Hepatocyte (in vitro differentiated cells): ENCODE measurements around the gene RAD9A. TPM values are rescaled to one million over a fixed set of nuclear protein-coding genes. Genes with fewer than 3 reads are reported as not detected.

Experiments
- DNase-seq: peaks from one replicate; pipeline ENCODE4 v3.0.0-alpha.2; 2016; ENCODE audit warnings: low spot score
- H2AFZ ChIP-seq: fragments of 200-600 bp; sonication (generic); 2 replicates; pipeline ENCODE4 v1.6.0; 2016; ENCODE audit warnings: antibody characterized with exemption, mild to moderate bottlenecking
- H3K27ac ChIP-seq: fragments of 200-600 bp; sonication (generic); 2 replicates; pipeline ENCODE4 v1.5.1; 2016; ENCODE audit warnings: mild to moderate bottlenecking
- H3K27me3 ChIP-seq: fragments of 200-600 bp; sonication (generic); 2 replicates; pipeline ENCODE4 v1.6.1; 2016
- H3K36me3 ChIP-seq: fragments of 200-600 bp; sonication (generic); replicated peaks from 2 replicates; pipeline ENCODE4 v1.5.1; 2016; ENCODE audit warnings: low read depth; ENCODE audit not compliant: insufficient read depth
- H3K4me1 ChIP-seq: fragments of 200-600 bp; sonication (generic); 2 replicates; pipeline ENCODE4 v1.5.1; 2016; ENCODE audit warnings: mild to moderate bottlenecking, moderate library complexity; ENCODE audit not compliant: insufficient read depth
- H3K4me2 ChIP-seq: fragments of 200-600 bp; sonication (generic); 2 replicates; pipeline ENCODE4 v1.6.0; 2016
- H3K4me3 ChIP-seq: fragments of 200-600 bp; sonication (generic); 2 replicates; pipeline ENCODE4 v1.5.1; 2016; ENCODE audit warnings: mild to moderate bottlenecking
- H3K79me2 ChIP-seq: fragments of 200-600 bp; sonication (generic); 2 replicates; pipeline ENCODE4 v1.6.0; 2017; ENCODE audit warnings: mild to moderate bottlenecking
- H3K9me2 ChIP-seq: fragments of 200-600 bp; sonication (generic); replicated peaks from 2 replicates; pipeline ENCODE4 v1.6.0; 2017; ENCODE audit warnings: mild to moderate bottlenecking; ENCODE audit not compliant: insufficient read depth
- H3K9me3 ChIP-seq: fragments of 200-600 bp; sonication (generic); 2 replicates; pipeline ENCODE4 v1.5.1; 2016; ENCODE audit warnings: low read depth, mild to moderate bottlenecking
- H4K20me1 ChIP-seq: fragments of 200-600 bp; sonication (generic); 2 replicates; pipeline ENCODE4 v1.6.0; 2016; ENCODE audit warnings: mild to moderate bottlenecking; ENCODE audit not compliant: insufficient read depth, poor library complexity, severe bottlenecking
- CTCF ChIP-seq: fragments of 200-600 bp; sonication (generic); IDR thresholded peaks from 2 replicates; pipeline ENCODE4 v1.5.1; 2016; ENCODE audit warnings: antibody characterized with exemption, mild to moderate bottlenecking; ENCODE audit not compliant: poor library complexity
- EZH2 ChIP-seq: fragments of 200-600 bp; sonication (generic); IDR thresholded peaks from 2 replicates; pipeline ENCODE4 v1.6.1; 2016; ENCODE audit warnings: antibody characterized with exemption, mild to moderate bottlenecking, borderline replicate concordance
- EZH2phosphoT487 ChIP-seq: fragments of 200-600 bp; sonication (generic); IDR thresholded peaks from one replicate; pipeline ENCODE4 v1.6.1; 2018; ENCODE audit warnings: antibody characterized with exemption, mild to moderate bottlenecking, low read depth, moderate library complexity; ENCODE audit not compliant: unreplicated experiment, severe bottlenecking
- WGBS: methylation state at CpG from one replicate; pipeline ENCODE4 v1.1.6; 2016; ENCODE audit warnings: low lambda C conversion rate; ENCODE audit errors: missing lambda C conversion rate; 5-methylcytosine and 5-hydroxymethylcytosine counted together
- polyA plus RNA-seq: library from polyadenylated mRNA; unstranded; fragments of >200 nt; fragmentation: Nextera tagmentation; extraction: Ambion mirVana; gene quantifications from 2 replicates; pipeline ENCODE4 v1.2.1, GENCODE V29; 2016
- total RNA-seq: library from RNA; depleted of rRNA; stranded (reverse); fragments of >200 nt; gene quantifications from 2 replicates; pipeline ENCODE4 v1.2.3, GENCODE V29; 2014

Gene RAD9A
- total and polyA plus RNA-seq, 2 experiments from 2014 or later, result 20.2 to 24.0 TPM

- H3K4me3 ChIP-seq, result no peak overlapping the region
- no peaks in the 10 kb centered on the region for H3K9me3 ChIP-seq
- no peaks in the 10 kb centered on the region for H4K20me1 ChIP-seq
- no peak for DNase-seq
- no peaks in the 10 kb centered on the region for H3K27me3 ChIP-seq
- 85% methylated on average over 8 of the region's 8 CpGs for WGBS
- peak overlapping the region; percentile 99 for H3K27ac ChIP-seq
- peak overlapping the region; percentile 91 for H3K4me2 ChIP-seq
- peaks cover 75% of the 10 kb centered on the region for H3K4me1 ChIP-seq
- no peaks in the 10 kb centered on the region for H3K36me3 ChIP-seq
- TF ChIP-seq CTCF, result no peak
- no peak for TF ChIP-seq EZH2phosphoT487
- no peak for TF ChIP-seq EZH2
- H3K79me2 ChIP-seq, result peaks cover 37% of the 10 kb centered on the region
- no peak overlapping the region for H2AFZ ChIP-seq
- no peaks in the 10 kb centered on the region for H3K9me2 ChIP-seq
These were observed 22.5 kb upstream of the RAD9A start for GRCh38 chr11:67369275-67369674.

- H3K27me3 ChIP-seq, result no peaks in the 10 kb centered on the region
- peaks cover 32% of the 10 kb centered on the region for H3K79me2 ChIP-seq
- 34% methylated on average over 9 of the region's 12 CpGs for WGBS
- H3K4me3 ChIP-seq, result no peak overlapping the region
- H3K27ac ChIP-seq, result peak overlapping the region; percentile 99
- H3K9me2 ChIP-seq, result no peaks in the 10 kb centered on the region
- H4K20me1 ChIP-seq, result no peaks in the 10 kb centered on the region
- peak overlapping the region; percentile 91 for H3K4me2 ChIP-seq
- no peak overlapping the region for H2AFZ ChIP-seq
- no peaks in the 10 kb centered on the region for H3K36me3 ChIP-seq
- peaks cover 81% of the 10 kb centered on the region for H3K4me1 ChIP-seq
- DNase-seq, result peak; percentile 71
- TF ChIP-seq EZH2 (no peak), CTCF (no peak), EZH2phosphoT487 (no peak)
- H3K9me3 ChIP-seq, result no peaks in the 10 kb centered on the region
These were observed 21.9 kb upstream of the RAD9A start for GRCh38 chr11:67369801-67370284.

GRCh38 chr11:67370351-67371076 lies 21.3 kb upstream of the RAD9A start:
- Histone ChIP-seq H2AFZ (no peak overlapping the region), H3K27ac (peak overlapping the region; percentile 99), H3K9me3 (no peaks in the 10 kb centered on the region), H3K79me2 (peaks cover 30% of the 10 kb centered on the region), H3K36me3 (no peaks in the 10 kb centered on the region), H3K9me2 (no peaks in the 10 kb centered on the region), H4K20me1 (no peaks in the 10 kb centered on the region), H3K4me1 (peaks cover 83% of the 10 kb centered on the region), H3K4me3 (no peak overlapping the region), H3K4me2 (peak overlapping the region; percentile 91), H3K27me3 (no peaks in the 10 kb centered on the region)
- 48% methylated on average over 13 of the region's 14 CpGs for WGBS
- TF ChIP-seq EZH2 (no peak), EZH2phosphoT487 (no peak), CTCF (no peak)
- peak; percentile 84 for DNase-seq
